Uterus (tissue), 4 donors: Measurements from ENCODE around the gene ZNF236. TPM values are rescaled to one million over a fixed set of nuclear protein-coding genes. Genes with fewer than 3 reads are reported as not detected.
"Not testable (repeated sequence)": the region's sequence is repeated elsewhere in the genome, so short reads cannot be mapped to it uniquely, and the experiment has no call there.

Experiments used
- DNase-seq, 2 donors: peaks; one replicate each; pipeline ENCODE4 v3.0.0-alpha.2; 2019 to 2020
- H3K27ac ChIP-seq, 2 donors: fragments of 200-600 bp; sonication (generic); 1 replicate in 1 of 2; 2 replicates in 1 of 2; pipeline ENCODE4 v1.5.1; 2016 to 2018
- H3K27me3 ChIP-seq, 2 donors: fragments of 200-600 bp; sonication (generic); one replicate each; pipeline ENCODE4 v1.5.1; 2018 to 2019; ENCODE audit warnings: control low read depth in 1 of 2
- H3K36me3 ChIP-seq, 2 donors: fragments of 200-600 bp; sonication (generic); one replicate each; pipeline ENCODE4 v1.5.1; 2019; ENCODE audit warnings: control low read depth in 1 of 2
- H3K4me1 ChIP-seq, 2 donors: fragments of 200-600 bp; sonication (generic); one replicate each; pipeline ENCODE4 v1.5.1; 2018 to 2019; ENCODE audit warnings: control low read depth in 1 of 2
- H3K4me3 ChIP-seq, 2 donors: fragments of 200-600 bp; sonication (generic); 1 replicate in 1 of 2; 2 replicates in 1 of 2; pipeline ENCODE4 v1.5.1; 2018 to 2019; ENCODE audit warnings: mild to moderate bottlenecking in 1 of 2
- H3K9me3 ChIP-seq, 2 donors: fragments of 200-600 bp; sonication (generic); one replicate each; pipeline ENCODE4 v1.5.1; 2019; ENCODE audit warnings: control low read depth in 1 of 2
- CTCF ChIP-seq, 4 experiments: fragments of 200-600 bp in 2 of 4; fragments of 450-650 bp in 2 of 4; sonication (generic) in 2 of 4; IDR thresholded peaks; one replicate each; pipeline ENCODE4 v1.5.1; 2016 to 2019; ENCODE audit warnings: antibody characterized with exemption in 4 of 4, mild to moderate bottlenecking in 2 of 4, moderate library complexity in 1 of 4
- POLR2A ChIP-seq, 2 donors: fragments of 450-650 bp; IDR thresholded peaks; one replicate each; pipeline ENCODE4 v1.6.1; 2016; ENCODE audit warnings: antibody characterized with exemption in 2 of 2, mild to moderate bottlenecking in 1 of 2, moderate library complexity in 1 of 2
- intact Hi-C: fragments of 100-400 bp; cut with DNase I; formaldehyde crosslinking; loops from one replicate; pipeline ENCODE4 v1.15.1; 2023; ENCODE audit warnings: low total_unique reads
- total RNA-seq, 4 donors: library from RNA; depleted of rRNA in 3 of 4; stranded (reverse); fragments of >200 nt in 3 of 4; gene quantifications; one replicate each; pipeline versions ENCODE4 v1.1.0 to v1.2.4, GENCODE V29; 2014 to 2023
- donor health status: DM: yes; HTN: yes; CAD: no.

Gene ZNF236
- total RNA-seq, 4 donors from 2014 or later = 16.7 to 40.7 (median 22.9) TPM

GRCh38 chr18:76938619-76939018, 116.3 kb downstream of the ZNF236 start:
- H3K27me3 ChIP-seq = no peaks in the 10 kb centered on the region
- H3K36me3 ChIP-seq = no peaks in the 10 kb centered on the region
- DNase-seq = no peak
- no peaks in the 10 kb centered on the region for H3K4me1 ChIP-seq
- intact Hi-C loops = no loop called here
- no peak overlapping the region for H3K27ac ChIP-seq
- H3K4me3 ChIP-seq = no peak overlapping the region
- no peak for TF ChIP-seq CTCF (IDR thresholded peaks at IDR 0.05)
- H3K9me3 ChIP-seq = no peaks in the 10 kb centered on the region

DNA sequence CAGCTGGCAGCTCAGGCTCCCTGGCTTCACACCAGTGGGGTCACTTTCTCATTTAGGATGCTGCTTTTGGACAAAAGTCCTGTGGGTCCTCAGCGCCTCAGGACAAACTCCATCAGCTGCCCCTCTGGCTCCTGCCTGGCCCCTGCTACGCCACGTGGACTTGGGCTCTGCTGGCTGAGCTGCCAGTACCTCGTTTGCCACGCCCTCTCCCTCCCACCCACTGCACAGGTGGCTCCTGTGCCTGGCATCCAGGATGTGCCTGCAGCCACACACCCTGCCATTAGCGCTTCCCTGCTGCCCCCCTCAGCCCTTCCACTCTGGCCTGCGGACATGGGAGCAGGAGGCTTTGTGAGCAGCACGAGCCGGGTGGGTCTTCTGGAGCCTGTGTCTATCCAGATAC, 118.9 kb downstream of the ZNF236 start:
- Histone ChIP-seq H3K36me3 (no peaks in the 10 kb centered on the region), H3K27me3 (no peaks in the 10 kb centered on the region), H3K4me1 (no peaks in the 10 kb centered on the region), H3K4me3 (no peak overlapping the region), H3K9me3 (no peaks in the 10 kb centered on the region), H3K27ac (no peak overlapping the region)
- TF ChIP-seq POLR2A (IDR thresholded peaks at IDR 0.05) = no peak
- TF ChIP-seq CTCF (IDR thresholded peaks at IDR 0.05) = no peak
- intact Hi-C loops = no loop called here
- DNase-seq = no peak

GRCh38 chr18:76943542-76944339, 121.4 kb downstream of the ZNF236 start:
- H3K9me3 ChIP-seq = no peaks in the 10 kb centered on the region
- intact Hi-C loops = no loop called here
- H3K36me3 ChIP-seq = no peaks in the 10 kb centered on the region
- TF ChIP-seq POLR2A (IDR thresholded peaks at IDR 0.05) (no peak), CTCF (IDR thresholded peaks at IDR 0.05) (no peak)
- H3K4me3 ChIP-seq = no peak overlapping the region
- peak; percentile 58 for DNase-seq
- peak overlapping the region in 1 of 2 donors; percentile 19 for H3K27ac ChIP-seq
- H3K27me3 ChIP-seq = no peaks in the 10 kb centered on the region
- H3K4me1 ChIP-seq = no peaks in the 10 kb centered on the region

DNA sequence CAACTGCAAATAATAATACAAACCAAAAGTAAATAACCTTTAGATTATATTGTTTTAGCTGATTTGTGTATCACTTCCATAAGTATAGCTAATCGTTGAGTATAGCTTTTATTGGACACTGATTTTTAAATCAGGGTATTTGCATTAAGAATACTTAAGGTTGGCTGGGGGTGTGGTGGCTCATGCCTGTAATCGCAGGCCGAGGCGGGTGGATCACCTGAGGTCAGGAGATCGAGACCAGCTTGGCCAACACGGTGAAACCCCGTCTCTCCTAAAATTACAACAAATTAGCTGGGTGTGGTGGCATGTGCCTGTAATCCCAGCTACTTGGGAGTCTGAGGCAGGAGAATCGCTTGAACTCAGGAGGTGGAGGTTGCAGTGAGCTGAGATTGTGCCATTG, 122.0 kb downstream of the ZNF236 start:
- H3K27me3 ChIP-seq, H3K36me3 ChIP-seq, H3K4me3 ChIP-seq, H3K9me3 ChIP-seq, H3K4me1 ChIP-seq, intact Hi-C loops, DNase-seq, H3K27ac ChIP-seq: not testable (repeated sequence)

DNA sequence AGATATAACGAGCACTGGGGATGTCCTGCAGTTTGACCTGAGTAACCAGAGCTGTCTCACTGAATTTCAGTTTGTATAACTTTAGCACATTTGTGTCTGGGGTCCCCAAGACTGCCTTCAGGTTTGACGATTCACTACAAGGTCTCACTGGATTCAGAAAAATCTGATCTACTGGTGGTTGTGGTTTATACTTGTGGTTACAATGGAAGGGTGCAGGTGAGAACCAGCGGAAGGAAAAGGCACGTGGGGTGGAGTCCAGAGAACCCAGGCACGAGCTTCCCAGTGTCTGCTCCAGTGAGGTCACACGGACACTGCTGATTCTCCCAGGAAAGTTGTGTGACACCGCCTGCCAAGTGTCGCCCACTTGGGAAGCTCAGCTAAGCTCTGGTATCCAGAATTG, 126.0 kb downstream of the ZNF236 start:
- TF ChIP-seq CTCF (IDR thresholded peaks at IDR 0.05) (no peak), POLR2A (IDR thresholded peaks at IDR 0.05) (no peak)
- peaks cover 0 to under 1% of the 10 kb centered on the region in 2 donors for H3K4me1 ChIP-seq
- H3K4me3 ChIP-seq = no peak overlapping the region
- H3K27ac ChIP-seq = no peak overlapping the region
- H3K9me3 ChIP-seq = no peaks in the 10 kb centered on the region
- DNase-seq = no peak
- H3K36me3 ChIP-seq = no peaks in the 10 kb centered on the region
- intact Hi-C loops = no loop called here
- H3K27me3 ChIP-seq = no peaks in the 10 kb centered on the region
